OCI-LY7 (cell line): ENCODE results near the gene CCDC169.

ENCODE experiments used
- CTCF ChIP-seq: fragments of 200-600 bp; sonication (generic); conservative IDR thresholded peaks from 2 replicates; pipeline ENCODE4 v1.5.1; 2014; ENCODE audit warnings: mild to moderate bottlenecking, antibody characterized with exemption, low read length, moderate library complexity, mixed read lengths
- EZH2phosphoT487 ChIP-seq: fragments of 200-600 bp; sonication (generic); IDR thresholded peaks from 2 replicates; pipeline ENCODE4 v1.6.1; 2018; ENCODE audit warnings: low read depth, borderline replicate concordance, mild to moderate bottlenecking, mixed run types, antibody characterized with exemption, low read length, moderate library complexity, mixed read lengths

GRCh38 chr13:36346222-36347083 lies 48.8 kb upstream of the CCDC169 start, which contains the start of gene SPART:
- TF ChIP-seq CTCF, result peak; percentile 92
- TF ChIP-seq EZH2phosphoT487, result no peak
